Activated CD8-positive, alpha-beta memory T cell treated with anti-CD3 and anti-CD28 coated beads for 48 hours (primary cell): ENCODE measurements around the gene EXT2.

ENCODE experiments used
- DNase-seq, 3 experiments: peaks; one replicate each; pipeline ENCODE4 v3.0.0-alpha.2; 2020; ENCODE audit warnings: low read depth in 2 of 3, low spot score in 2 of 3

Gene EXT2

DNA sequence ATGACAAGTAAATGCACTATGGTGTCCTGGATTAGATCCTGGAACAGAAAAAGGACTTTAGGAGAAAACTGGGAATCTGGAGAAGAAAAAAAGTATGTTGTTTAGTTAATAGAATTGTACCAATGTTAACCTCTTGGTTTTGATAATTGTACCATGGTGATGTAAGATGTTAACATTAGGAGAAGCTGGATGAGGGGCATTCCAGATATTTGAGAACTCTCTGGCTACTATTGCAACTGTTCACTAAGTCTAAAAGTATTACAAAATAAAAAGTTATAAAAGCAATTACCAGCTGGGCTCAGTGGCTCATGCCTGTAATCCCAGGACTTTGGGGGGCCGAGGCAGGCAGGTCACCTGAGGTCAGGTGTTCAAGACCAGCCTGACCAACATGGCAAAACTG is 66.5 kb downstream of the EXT2 start:
- DNase-seq = no peak

DNA sequence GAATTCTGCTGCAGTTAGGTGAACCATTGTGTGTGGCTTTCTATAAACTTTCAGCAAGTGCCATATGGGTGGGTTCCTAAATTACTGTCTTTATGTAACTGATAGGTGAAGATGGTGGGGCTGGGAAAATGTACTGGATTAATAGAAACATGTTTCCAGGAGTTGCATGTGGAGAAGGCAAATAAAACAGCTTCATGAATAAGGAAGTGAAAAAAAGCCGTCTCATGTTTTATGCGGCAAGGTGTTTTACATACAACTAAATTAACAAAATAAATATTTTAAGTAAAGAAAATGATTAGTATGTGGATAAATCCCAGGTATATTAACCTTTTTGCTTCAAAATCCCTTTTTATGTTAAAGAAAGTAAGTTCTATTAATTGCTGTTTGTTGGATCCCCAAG is 67.2 kb downstream of the EXT2 start:
- no peak for DNase-seq

DNA sequence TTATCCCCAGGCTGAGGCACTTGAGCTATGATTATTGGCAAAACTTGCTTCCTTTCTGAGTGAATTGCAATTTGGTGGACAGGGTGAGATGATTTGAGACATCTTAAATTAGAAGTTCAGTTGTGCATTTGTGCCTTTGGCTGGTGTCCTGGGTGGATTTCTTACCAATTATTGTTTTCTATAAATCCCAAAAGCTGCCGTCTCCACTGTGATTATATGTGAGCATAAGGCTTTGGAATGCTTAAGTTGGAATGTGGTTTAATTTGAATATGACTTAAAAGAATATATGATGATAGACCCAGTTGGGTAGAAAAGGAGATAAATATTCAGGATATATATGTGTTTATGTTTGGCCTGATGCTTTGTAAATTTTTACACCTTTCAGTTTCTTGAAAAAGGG is 70.0 kb downstream of the EXT2 start:
- no peak for DNase-seq

DNA sequence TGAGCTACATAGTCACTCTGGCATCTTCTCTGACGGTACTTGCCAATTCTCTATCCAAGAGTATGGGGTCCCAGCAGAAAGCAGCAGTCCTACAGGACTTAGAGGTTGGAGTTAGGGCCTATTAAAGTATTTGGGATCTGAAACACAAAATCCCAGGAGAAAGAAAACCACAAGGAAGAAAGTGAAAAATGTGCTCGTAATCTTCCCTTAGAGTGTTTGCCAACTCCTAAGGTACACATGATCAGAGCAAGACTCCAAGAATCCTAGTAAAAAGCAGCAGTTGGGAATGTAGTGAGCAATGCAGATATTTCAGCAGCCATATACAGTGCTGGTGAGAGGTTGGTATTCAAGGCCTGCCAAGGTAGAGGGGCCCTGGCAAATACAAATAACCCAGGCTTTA is 71.6 kb downstream of the EXT2 start:
- no peak for DNase-seq

DNA sequence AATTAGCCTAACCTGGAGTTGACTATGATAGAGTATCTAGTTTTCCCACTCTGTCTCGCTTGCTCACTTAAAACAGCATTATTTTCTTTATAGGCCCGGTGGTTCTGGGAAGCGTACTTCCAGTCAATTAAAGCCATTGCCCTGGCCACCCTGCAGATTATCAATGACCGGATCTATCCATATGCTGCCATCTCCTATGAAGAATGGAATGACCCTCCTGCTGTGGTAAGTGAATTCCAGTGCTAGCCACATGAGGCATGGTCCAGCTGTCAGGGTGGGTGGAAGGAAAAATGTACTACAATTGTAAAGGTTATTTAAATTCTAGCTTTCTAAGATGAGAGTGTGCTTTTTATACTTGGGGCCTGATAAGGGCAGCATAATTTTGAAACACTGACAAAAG is 76.0 kb downstream of the EXT2 start:
- DNase-seq = no peak

DNA sequence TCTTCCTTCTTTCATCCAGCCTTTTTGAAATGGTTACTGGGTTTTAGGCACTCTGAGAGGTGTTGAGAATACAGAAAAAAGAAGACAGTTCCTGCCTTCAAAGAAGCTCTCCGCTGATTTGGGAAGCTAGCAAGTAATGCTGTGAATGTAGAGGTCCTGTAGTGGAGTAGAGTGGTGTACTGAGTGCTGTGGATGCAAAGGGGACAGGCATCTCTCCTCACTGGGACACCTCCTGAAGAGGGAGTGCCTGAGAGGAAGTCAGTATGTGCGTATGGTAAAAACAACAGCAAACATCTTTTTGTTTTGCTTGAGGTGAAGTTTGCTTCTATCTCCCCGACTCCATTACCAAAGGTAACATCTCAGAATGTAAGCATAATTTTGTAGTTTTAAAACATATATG is 77.5 kb downstream of the EXT2 start:
- no peak for DNase-seq

DNA sequence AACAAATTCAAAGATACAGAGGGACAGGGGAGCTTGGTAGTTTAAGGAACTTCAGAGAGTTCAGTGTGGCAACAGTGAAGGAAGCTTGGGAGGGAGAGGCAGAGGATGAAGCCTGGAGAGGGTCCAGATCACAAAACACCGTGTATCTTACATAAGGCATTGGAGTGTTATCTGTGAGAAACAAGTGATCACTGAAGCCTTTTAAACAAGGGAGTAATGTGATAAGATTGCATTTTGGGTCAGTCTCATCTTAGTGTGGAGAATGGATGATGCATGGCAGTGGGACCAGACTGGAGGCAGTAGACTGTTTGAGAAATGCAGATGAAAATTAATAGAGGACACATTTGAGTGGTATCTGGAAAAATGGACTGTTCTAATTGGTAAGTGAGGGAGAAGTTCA is 79.4 kb downstream of the EXT2 start:
- no peak for DNase-seq

DNA sequence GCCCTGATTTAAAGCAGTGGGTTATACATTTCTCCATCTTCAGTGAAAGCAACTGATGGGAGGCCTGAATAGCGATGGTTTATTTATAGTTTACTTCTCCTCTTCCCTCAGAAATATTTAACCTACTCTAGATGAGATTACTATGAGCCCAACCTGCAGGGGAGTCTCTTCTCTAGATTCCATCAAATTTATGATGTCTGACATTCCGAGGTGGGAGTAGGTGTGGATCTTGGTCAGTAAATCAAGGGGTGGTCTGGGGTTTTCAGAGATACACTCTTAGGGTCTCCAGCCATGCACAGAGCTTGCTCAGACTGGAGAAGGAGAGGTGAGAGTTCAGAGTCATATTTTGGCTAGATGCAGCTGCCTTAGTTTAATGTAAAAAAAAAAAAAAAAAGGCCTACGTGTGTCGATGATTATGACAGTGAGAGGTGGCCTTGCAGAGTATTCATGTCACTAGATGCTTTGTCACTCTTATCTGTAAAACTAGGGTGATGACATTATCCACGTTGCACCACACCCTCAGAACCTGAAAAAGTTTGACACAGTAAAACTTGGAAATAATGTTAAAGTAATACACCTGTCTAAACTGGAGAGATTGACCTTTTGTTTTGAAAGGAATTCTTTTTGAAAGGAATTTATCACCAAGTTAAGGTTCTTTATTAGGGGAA is 81.2 kb downstream of the EXT2 start:
- DNase-seq = no peak

DNA sequence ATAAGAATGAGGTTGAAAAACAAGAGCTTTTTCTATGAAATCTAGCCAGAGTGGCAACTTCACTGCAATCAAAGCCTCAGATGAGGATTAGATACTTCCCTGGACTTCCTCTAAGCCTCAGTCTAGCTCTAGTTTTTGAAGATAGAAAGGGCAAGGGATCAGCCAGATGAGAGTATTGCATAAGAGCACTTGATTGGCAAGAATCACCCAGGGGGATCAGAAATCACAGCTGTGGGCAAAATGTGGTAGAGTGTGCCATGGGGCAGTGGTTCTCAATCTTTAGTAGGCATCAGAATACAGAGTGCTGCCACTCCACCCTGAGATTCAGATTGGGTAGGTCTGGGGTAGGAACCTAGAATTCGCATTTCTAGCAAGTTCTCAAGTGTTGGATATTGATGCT is 82.4 kb downstream of the EXT2 start:
- DNase-seq = no peak

DNA sequence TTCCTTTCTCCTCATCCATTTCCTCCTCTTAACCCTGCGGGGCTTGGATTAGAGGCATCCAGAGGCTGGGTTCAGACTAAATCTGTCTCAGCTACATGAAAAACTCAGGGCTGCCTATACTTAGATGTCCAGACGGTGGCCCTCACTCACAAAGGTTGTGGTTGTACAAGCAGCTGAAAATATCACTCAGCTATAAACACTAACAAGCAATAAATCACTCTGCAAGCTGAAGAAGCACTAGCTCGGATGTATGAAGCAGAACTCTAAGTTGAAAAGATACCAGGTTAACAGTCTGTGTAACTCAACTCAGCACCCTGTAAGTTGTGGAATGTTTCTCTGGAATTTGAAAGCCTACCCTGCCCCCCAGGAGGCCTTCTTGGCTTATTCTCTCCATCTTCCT is 82.9 kb downstream of the EXT2 start:
- DNase-seq = no peak

DNA sequence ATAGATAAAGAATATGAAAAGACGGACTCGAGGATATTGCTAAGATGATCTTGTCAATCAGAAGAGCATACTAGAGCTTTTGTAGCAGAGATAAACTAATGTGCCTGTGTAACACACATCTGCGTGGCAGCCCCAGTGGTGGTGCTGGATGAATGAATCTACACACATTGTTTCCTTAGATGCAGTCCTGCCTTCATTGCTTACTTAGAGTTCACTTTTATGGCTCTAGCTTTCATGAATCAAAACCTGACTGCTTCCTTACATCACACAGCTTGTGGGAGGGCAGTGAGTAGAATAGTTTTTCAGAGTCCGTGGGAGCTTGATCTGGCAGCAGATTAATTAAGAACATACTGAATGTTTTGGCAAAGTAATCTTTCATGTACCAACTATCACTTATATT is 83.7 kb downstream of the EXT2 start:
- DNase-seq = no peak

DNA sequence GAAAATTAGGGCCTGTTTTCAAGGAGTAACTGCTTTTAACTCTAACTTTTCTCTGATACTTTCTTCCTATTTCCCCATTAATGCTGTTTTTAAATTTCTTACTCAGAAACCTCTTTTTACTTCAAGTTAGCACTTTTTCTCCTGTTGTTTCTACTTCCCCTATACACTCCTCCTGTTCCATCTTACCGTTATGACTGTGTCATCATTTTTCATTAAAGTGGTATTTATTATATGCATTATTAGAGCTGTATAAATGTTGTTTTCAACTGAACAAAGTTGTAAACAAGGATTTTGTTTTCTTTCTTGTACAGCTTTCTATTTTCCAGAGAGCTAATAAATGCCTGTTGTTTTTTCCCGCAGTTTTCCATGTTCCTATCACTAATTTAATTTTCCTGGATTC is 84.6 kb downstream of the EXT2 start:
- no peak for DNase-seq

DNA sequence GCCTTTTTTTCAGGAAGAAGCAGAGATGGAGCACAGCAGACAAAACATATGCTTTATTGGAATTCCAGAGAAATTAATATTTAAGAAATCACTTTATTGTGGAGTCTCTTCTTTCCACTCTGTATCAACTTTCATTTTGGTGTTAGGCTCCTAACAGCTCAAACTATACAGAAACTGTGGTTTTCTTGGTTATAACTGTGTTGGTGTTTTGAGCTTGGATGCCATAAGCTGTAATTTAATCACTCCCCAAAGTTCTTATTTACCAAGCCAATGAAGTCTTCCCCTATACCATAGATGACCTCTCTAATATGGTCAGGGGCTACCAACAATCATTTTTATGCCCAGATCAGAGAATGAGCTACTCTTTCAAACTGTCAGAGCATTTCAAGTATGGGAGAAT is 90.0 kb downstream of the EXT2 start:
- DNase-seq = no peak

DNA sequence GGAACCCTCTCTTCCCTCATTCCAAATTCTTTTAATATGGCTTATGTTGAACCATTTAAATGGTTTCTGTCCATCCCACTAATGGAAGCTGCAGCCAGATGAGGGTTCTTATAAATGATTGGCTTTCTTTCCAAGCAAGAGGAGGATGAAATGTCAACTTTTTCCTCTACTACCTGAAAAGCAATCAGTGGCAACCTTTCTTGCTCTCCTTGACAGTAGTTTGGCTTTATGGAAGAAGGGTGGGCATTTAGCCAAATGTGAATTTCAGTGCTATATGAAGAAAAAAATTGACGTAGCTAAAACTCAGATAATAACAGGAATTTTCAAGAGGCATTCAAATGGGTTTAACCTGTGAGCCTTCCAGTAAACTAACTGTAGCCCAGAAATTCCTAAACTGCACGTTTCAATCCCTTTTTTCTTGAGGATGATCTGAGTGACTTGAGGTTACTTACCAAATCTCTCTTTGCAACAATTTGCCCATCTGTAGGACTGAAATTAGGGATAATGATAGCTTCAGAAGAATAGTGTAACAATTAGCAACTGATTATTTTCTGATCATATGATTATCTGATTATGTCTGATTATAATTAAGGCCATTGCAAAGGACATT is 90.9 kb downstream of the EXT2 start:
- DNase-seq = no peak

DNA sequence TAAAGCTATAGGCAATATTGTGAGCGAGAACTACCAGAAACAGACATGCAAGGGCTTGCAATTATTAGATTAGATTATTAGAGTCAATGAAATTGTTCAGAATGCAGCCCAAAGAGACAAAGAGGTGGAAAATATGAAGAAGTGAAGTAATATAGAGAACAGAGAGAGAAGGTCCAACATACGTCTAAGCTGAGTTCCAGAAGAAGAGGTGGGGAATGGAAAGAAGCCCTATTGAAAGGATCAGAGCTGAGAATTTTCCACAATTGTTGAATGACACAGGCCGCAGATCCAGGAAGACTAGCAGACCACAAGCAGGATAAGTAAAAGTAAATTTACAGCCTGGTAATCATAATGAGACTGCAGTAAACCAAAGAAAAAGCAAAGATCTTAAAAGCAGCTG is 93.2 kb downstream of the EXT2 start:
- no peak for DNase-seq

DNA sequence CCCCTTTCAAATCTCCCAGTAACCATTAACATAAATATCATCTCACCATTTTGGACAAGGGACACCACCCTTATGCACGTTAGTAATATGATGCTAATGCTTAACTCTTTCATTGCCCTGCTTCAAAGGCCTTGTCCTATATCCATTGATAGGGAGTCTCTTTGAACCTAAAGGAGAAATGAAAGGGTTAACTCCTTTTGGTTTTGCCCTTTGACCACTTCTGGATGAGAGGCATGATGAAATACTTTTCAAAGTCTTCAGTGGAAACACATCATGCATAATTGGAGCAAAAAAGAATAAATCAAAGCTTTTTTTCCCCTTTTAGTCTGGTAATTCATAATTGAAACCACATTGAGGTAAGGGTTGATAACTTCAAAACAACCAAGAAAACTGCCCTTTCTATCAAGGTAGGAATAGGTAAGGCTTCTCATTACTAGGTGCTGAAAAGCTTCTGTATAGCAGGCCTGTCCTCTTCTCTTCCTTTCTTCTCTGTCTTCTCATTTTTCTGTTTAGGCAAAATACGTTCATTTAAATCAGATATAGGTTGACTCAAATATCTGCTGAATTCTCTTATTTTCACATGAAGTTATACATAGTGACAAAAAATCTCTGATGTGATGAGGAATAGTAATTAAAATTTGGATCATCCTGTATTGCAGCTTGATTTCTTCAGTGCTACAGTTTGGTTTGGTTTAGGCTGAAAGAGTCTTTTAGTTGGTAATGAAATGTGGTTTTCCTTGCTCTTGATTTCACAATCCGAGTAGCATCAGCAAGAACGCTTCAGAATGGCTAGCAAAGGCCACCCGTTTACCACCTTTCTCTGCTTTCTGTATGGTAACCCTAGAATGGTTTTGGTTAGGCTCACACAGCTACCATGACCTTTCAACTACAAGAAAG is 94.8 kb downstream of the EXT2 start:
- DNase-seq = no peak

DNA sequence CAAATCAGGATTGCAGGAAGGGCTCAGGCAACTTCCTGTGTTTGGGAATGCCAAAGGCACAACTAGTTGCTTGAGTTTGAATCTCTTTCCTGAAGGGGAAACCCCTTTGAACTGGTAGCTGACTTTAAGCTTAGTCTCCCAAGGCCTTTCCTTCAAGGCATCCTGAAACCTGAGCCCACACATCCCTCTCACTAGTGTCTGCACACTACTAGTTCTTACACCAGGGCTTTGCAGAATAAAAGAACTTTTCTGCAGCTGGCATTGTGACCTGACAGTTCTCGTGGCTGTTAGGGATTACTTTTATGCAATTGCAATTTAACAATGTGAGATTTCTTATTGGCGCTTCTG is 95.4 kb downstream of the EXT2 start:
- no peak for DNase-seq

DNA sequence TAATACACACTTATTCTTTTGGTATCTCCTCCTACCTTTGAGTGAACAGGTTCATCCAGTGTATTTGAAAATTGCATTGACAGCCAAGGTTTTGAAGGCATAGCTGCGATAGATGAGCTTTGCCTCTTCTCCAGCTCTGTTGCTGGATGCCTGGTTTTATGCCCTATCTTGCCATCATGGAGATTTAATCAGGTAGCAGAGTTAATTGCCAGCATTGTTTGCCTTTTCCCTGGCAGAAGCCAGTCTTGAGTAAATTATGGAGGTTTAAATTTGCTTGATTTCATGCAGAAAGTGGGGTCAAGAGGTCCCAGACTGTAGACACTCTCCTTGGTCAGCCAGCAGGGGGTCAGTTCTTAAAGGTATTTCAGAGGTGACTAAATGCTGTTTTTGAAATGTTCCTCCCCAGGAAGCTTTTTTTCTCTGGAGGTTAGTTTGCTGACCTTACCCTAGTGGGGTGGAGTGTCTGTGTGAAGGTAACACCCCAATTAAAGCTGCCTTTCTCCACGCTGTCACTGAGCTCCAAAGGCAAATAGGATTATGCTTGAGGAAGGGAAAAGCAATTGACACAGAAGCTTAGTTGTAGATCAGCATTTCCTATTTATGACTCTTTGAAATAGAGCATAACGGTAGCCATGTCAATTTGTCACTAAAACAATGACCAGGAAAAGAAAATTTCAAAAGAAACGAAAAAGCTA is 96.0 kb downstream of the EXT2 start:
- no peak for DNase-seq

DNA sequence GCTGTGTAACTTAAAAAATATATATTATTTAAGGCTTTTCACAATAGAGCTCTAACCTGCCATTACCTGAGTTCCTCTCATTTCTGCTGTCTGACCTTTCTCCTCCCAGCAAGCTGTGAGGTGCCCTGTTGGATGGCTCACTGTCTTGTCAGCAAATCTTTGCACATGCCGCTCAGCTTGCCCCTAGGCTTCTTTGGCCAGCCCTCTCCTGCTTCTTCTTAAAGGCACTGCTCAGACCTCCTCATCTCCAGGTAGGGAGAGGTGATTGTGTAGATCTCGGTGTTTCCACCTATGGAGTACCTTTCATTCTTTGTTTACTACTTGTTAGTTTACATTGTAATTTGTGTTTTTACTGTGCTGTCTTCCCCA is 96.5 kb downstream of the EXT2 start:
- DNase-seq = no peak

DNA sequence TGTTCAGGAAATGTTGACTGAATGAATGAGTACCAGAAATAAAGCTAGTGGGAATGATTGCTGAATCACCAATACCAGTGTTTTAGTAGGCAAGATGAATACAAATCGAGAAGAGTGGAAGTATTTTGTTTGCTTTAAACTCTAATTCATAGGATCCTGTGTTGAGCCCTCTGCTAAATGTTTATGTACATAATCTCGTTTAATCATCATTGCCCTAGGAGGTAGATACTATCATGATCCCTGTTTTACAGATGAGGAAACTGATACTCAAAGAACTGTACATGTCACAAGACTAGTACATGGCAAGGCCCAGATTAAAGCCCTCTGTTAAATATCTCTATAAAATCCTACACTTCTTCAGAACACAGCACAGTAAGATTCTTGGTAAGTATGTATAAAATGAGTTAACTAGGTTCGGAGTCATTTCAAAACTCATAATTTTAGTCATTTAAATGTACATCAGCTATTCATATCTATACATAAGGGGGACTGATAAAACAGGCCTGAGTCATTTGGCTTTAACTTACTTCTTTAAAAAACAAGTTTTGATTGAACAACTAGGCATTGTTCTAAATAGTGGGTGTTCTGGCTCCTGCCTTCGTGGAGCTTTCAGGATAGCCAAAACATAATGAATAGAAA is 97.1 kb downstream of the EXT2 start:
- no peak for DNase-seq

DNA sequence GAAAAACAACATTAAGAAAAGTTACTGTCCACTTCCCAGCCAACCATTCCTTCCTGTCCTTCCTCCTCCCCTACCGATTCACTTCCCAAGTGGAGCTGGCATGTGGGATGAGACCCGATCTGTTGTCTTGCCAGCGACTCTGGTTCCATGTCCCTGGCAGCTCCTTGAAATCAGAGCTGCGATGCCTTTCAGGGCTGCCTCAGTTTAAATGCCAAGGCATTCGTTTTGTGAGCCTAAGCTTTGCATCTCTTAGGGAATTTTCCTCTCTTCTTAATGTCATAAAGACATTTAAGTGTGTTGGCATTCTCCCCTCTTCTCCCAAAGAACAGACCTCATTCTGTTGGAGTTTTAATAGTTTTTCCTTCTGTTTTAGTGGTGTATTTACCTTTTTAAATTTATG is 98.4 kb downstream of the EXT2 start:
- DNase-seq = no peak
